Vagina (tissue), 2 donors: ENCODE measurements around the gene TEX22.

Source experiments
- POLR2A ChIP-seq, 2 donors: fragments of 450-650 bp; IDR thresholded peaks; one replicate each; pipeline ENCODE4 v1.6.1; 2017; ENCODE audit warnings: antibody characterized with exemption in 2 of 2, mild to moderate bottlenecking in 2 of 2, moderate library complexity in 2 of 2
- POLR2AphosphoS5 ChIP-seq, 2 donors: sonication (generic); formaldehyde crosslinking; IDR thresholded peaks; one replicate each; pipeline ENCODE4 v1.9.0; 2017; ENCODE audit warnings: antibody characterized with exemption in 2 of 2, mild to moderate bottlenecking in 2 of 2, low read depth in 1 of 2; ENCODE audit not compliant: insufficient read depth in 1 of 2
- TF ChIP-seq, protein P1 (sequence below), 3 experiments: fragments of 450-650 bp in 2 of 3; fragments of 200-600 bp in 1 of 3; sonication (generic) in 1 of 3; IDR thresholded peaks; one replicate each; pipeline ENCODE4 v1.5.1; 2017 to 2019; ENCODE audit warnings: antibody characterized with exemption in 3 of 3, mild to moderate bottlenecking in 2 of 3, moderate library complexity in 2 of 3

DNA sequence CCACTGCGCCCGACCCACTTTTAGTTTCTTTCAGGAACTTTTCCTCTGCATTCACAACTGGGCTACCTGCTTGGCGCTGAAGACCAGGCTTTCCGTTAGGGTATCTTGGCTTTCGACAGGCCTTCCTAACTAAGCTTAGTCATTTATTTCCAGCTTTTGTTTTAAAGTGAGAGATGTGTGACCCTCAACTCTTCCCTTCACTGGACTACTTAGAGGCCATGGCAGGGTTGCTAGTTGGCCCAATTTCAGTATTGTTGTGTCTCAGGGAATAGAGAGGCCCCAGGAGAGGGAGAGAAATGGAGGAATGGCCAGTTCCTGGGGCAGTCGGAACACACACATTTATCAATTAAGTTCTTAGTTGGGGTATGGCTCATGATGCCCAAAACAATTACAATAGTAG, 31.7 kb downstream of the TEX22 start:
- TF ChIP-seq, protein P1, sequence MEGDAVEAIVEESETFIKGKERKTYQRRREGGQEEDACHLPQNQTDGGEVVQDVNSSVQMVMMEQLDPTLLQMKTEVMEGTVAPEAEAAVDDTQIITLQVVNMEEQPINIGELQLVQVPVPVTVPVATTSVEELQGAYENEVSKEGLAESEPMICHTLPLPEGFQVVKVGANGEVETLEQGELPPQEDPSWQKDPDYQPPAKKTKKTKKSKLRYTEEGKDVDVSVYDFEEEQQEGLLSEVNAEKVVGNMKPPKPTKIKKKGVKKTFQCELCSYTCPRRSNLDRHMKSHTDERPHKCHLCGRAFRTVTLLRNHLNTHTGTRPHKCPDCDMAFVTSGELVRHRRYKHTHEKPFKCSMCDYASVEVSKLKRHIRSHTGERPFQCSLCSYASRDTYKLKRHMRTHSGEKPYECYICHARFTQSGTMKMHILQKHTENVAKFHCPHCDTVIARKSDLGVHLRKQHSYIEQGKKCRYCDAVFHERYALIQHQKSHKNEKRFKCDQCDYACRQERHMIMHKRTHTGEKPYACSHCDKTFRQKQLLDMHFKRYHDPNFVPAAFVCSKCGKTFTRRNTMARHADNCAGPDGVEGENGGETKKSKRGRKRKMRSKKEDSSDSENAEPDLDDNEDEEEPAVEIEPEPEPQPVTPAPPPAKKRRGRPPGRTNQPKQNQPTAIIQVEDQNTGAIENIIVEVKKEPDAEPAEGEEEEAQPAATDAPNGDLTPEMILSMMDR (IDR thresholded peaks at IDR 0.05), result no peak
- TF ChIP-seq POLR2A (IDR thresholded peaks at IDR 0.05) (no peak), POLR2AphosphoS5 (IDR thresholded peaks at IDR 0.05; ENCODE audit: insufficient read depth in 1 of 2, low read depth in 1 of 2) (no peak)
